OCI-LY1 (cell line): ENCODE measurements around the gene PAQR3.

ENCODE experiments used
- EZH2 ChIP-seq: fragments of 200-600 bp; sonication (generic), shearing (Covaris generic); IDR thresholded peaks from 2 replicates; pipeline ENCODE4 v1.8.0; 2017; ENCODE audit warnings: borderline replicate concordance, mixed run types, mild to moderate bottlenecking, antibody characterized with exemption, low read length, moderate library complexity, mixed read lengths
- TF ChIP-seq, protein P1 (sequence below): fragments of 200-600 bp; sonication (generic), shearing (Covaris generic); IDR thresholded peaks from 2 replicates; pipeline ENCODE4 v1.5.1; 2017; ENCODE audit warnings: mild to moderate bottlenecking, antibody characterized with exemption, low read length, moderate library complexity, mixed read lengths

DNA sequence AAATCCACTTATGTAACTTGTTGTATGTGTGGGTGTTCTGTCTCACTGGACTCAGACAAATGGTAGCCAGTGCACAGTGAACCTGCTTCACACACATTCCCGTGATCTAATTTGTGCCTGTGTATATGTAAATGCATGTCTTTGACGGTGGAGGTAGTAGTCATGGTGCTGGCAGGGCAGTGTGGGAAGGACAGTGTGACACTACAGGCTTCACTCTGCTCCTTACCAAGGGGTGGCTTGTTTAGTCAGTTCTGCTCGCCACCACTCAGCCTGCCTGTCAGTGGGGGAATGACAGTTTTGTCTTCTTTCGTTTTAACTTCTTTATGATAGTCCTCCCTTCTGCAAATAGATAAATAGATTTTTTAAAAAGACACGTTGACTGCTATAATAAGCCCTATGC lies 17.7 kb upstream of the PAQR3 start:
- TF ChIP-seq, protein P1, sequence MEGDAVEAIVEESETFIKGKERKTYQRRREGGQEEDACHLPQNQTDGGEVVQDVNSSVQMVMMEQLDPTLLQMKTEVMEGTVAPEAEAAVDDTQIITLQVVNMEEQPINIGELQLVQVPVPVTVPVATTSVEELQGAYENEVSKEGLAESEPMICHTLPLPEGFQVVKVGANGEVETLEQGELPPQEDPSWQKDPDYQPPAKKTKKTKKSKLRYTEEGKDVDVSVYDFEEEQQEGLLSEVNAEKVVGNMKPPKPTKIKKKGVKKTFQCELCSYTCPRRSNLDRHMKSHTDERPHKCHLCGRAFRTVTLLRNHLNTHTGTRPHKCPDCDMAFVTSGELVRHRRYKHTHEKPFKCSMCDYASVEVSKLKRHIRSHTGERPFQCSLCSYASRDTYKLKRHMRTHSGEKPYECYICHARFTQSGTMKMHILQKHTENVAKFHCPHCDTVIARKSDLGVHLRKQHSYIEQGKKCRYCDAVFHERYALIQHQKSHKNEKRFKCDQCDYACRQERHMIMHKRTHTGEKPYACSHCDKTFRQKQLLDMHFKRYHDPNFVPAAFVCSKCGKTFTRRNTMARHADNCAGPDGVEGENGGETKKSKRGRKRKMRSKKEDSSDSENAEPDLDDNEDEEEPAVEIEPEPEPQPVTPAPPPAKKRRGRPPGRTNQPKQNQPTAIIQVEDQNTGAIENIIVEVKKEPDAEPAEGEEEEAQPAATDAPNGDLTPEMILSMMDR = no peak
- no peak for TF ChIP-seq EZH2
